GM12864 (cell line): Measurements from ENCODE around the gene NAP1L4.

Experiments used
- DNase-seq: peaks from one replicate; pipeline ENCODE4 v3.0.0-alpha.2; 2011; ENCODE audit warnings: low read depth
- H3K4me3 ChIP-seq: 2 replicates; pipeline ENCODE4 v1.5.1; 2011; ENCODE audit warnings: mild to moderate bottlenecking, low read depth, low read length, control low read depth
- TF ChIP-seq, protein P1 (sequence below): IDR thresholded peaks from 2 replicates; pipeline ENCODE4 v1.5.1; 2011; ENCODE audit warnings: low read depth, mild to moderate bottlenecking, moderate library complexity, low read length, control low read depth, inconsistent platforms; ENCODE audit errors: missing control alignments

The NAP1L4 gene

GRCh38 chr11:2963112-2963754 is 28.9 kb downstream of the NAP1L4 start:
- TF ChIP-seq, protein P1, sequence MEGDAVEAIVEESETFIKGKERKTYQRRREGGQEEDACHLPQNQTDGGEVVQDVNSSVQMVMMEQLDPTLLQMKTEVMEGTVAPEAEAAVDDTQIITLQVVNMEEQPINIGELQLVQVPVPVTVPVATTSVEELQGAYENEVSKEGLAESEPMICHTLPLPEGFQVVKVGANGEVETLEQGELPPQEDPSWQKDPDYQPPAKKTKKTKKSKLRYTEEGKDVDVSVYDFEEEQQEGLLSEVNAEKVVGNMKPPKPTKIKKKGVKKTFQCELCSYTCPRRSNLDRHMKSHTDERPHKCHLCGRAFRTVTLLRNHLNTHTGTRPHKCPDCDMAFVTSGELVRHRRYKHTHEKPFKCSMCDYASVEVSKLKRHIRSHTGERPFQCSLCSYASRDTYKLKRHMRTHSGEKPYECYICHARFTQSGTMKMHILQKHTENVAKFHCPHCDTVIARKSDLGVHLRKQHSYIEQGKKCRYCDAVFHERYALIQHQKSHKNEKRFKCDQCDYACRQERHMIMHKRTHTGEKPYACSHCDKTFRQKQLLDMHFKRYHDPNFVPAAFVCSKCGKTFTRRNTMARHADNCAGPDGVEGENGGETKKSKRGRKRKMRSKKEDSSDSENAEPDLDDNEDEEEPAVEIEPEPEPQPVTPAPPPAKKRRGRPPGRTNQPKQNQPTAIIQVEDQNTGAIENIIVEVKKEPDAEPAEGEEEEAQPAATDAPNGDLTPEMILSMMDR: no peak
- H3K4me3 ChIP-seq: no peak overlapping the region
- no peak for DNase-seq

- no peak for DNase-seq
- TF ChIP-seq, protein P1: no peak
Measured at GRCh38 chr11:2961080-2961479, 31.0 kb downstream of the NAP1L4 start.

GRCh38 chr11:2960139-2960538 is 32.0 kb downstream of the NAP1L4 start:
- no peak for DNase-seq
- no peak overlapping the region for H3K4me3 ChIP-seq
- TF ChIP-seq, protein P1: no peak

More at GRCh38 chr11:2961080-2961479, 31.0 kb downstream of the NAP1L4 start:
- H3K4me3 ChIP-seq: no peak overlapping the region

DNA sequence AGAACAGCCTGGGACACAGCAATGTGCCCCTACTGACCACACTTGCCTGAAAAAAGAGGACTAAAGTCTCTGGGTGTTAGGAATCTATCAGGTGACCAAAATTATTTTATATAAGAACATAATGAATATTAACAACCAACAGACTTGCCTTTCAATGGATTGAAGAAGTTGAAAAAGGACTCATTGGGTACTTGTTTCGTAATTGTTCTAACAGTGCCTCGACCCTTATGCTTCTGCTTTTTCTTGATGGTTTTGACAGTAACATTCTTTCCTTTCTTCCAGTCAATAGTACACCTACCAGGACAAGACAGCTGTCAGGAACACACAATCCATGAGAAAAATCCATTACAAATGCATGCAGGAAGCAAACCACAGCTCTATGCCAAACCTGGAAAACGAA is 33.9 kb downstream of the NAP1L4 start:
- TF ChIP-seq, protein P1: no peak
- no peak overlapping the region for H3K4me3 ChIP-seq
- no peak for DNase-seq

GRCh38 chr11:2955906-2956476 is 36.1 kb downstream of the NAP1L4 start:
- TF ChIP-seq, protein P1: no peak
- DNase-seq: no peak
- H3K4me3 ChIP-seq: no peak overlapping the region

DNA sequence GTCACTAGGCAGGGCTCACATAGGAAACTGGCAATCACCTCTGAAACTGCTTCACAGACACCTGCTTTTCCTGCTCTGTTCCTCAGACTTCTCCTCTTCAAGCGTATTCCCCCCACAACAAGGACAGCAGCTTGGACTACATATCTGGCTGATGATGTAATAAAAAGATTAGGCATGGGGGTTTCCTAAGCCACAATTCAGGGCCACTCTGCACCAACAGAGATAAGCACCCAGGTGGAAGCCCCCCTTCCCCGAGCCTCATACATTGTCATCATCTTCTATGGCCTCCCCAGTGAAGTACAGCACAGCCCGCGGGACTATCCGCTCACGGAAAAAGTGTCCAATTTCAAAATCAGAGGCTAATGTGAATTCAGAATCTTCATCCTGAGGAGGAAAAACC is 37.9 kb downstream of the NAP1L4 start:
- TF ChIP-seq, protein P1: no peak
- H3K4me3 ChIP-seq: no peak overlapping the region
- DNase-seq: no peak

DNA sequence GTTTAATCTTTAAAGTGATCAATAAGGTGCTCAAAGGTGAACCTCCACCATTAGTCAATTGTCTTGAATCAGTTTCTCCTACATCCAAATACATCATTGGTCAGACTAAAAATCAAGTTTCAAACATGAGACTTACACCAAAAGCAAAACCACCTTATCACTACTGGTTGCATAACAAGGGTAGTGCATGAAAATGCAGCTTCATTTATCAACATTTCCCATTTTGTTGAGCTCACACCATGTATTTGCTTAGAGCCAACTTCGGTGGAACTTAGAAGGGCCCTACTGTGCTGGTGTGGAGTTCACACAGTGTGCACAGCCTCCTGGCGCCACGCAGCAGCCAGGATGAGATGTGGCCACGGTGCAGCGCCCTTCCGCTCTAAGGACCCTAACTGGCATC is 39.8 kb downstream of the NAP1L4 start:
- H3K4me3 ChIP-seq: no peak overlapping the region
- TF ChIP-seq, protein P1: no peak
- no peak for DNase-seq
